Stimulated activated CD4-positive, alpha-beta T cell treated with anti-CD3 and anti-CD28 coated beads, Interleukin-12 subunit alpha, Interleukin-12 subunit beta, amount 100 ng/mL, for 24 hours (primary cell): ENCODE data around the gene PIK3R1.

ENCODE experiments used
- DNase-seq, 2 experiments: peaks; one replicate each; pipeline ENCODE4 v3.0.0-alpha.2; 2020; ENCODE audit warnings: low read depth in 2 of 2

The PIK3R1 gene

GRCh38 chr5:68252673-68253623, 37.4 kb downstream of the PIK3R1 start:
- DNase-seq = peak in 1 of 2 experiments; percentile 41

GRCh38 chr5:68253624-68254585, 38.3 kb downstream of the PIK3R1 start:
- no peak for DNase-seq

DNA sequence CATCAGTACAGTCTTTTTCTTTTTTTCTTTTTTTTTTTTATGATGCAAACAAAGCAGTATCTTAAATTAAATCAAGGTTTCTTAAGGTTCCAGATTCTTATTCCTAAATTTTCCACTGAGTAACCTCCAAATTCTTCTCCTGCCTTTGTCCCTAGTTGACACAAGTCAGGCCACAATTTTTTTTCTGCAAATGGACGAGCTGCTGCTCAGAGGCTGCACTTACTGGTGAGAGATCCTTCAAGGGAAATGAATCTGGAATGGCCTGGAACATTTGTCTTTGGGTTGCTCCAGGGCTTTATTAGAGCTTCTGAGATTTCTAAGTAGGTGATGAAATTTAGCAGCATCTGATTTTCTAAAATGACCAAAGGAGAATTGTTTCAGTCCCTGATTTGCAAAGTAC, 39.3 kb downstream of the PIK3R1 start:
- no peak for DNase-seq

- DNase-seq = no peak
Observed at GRCh38 chr5:68255305-68256120, 40.0 kb downstream of the PIK3R1 start.

DNA sequence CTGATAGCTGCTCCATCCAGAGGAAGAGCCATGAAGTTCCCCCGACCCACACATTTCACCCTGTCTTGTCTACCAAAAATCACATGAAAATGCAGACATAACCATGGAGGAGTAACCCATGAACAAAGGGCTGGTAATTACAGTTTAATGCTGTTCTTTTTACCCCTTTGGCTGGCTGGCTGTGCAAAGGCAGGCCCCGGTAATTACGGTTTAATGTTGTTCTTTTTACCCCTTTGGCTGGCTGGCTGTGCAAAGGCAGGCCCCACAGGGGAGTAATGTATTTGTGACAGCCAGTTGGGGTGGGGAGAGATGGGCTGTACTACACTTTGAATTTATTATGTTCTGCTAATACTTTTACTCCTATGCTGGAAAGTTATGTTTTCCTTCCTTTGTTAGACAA, 41.7 kb downstream of the PIK3R1 start:
- no peak for DNase-seq

DNA sequence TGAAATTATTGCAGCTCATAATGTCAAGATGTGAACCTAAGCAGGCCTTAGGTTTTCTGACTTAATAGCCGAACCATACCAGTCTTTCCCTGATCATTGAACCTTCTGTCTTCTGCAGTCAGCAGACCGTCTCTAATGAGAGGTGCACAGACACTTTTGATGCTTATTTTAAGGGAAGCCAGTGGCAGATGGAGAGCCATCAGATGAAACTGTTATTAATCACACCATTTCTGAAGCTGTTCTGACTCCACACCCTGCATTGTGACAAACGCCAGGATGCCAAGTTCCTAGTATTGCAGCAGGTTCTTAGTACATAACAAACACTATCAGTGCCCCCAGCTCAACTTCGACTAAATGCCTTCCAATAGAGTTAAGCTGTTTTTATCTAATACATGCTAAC, 43.0 kb downstream of the PIK3R1 start:
- no peak for DNase-seq

DNA sequence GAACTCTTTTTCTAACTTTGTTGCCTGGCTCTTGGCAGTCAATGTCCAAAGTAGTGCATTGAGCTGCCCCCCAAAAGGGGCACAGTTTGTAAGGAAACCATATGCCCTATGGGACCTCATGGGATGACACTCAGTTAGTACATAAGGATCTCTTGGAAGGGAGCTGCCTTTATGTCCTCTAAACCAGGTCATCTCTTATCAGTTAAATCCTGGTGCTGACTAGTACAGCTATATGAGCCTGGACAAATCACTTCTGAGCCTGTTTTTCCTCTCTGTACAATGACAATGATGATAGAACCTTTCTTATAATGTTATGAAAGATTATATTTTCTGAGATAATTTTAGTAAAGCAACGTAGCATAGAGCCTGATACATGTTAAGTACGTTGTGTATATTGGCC, 44.1 kb downstream of the PIK3R1 start:
- DNase-seq = no peak

GRCh38 chr5:68260467-68260866, 44.9 kb downstream of the PIK3R1 start:
- DNase-seq = no peak

DNA sequence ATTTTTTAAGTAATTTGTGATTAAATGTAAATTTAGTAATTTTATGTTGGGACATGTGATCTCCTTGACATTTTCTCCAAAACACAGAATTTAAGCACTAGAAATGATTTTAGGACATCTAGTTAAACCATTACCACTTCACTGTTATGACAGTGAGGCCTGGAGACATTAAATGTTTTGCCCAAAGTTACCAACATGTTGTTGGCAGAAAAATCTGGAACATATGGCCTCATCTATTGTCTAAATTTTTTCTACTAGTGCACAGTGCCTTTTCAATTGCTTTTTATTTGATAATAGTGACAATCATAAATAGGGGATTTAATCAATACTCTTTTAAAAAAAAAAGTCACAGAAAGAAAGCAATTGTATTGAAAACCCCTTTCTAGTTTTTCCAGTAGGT, 45.6 kb downstream of the PIK3R1 start:
- no peak for DNase-seq

GRCh38 chr5:68261569-68262065, 46.1 kb downstream of the PIK3R1 start:
- DNase-seq = no peak

- no peak for DNase-seq
Observed at GRCh38 chr5:68264024-68264956, 48.7 kb downstream of the PIK3R1 start.

GRCh38 chr5:68265347-68265746, 49.8 kb downstream of the PIK3R1 start:
- no peak for DNase-seq

- no peak for DNase-seq
Observed at GRCh38 chr5:68265822-68266395, 50.4 kb downstream of the PIK3R1 start.

GRCh38 chr5:68266457-68266856, 50.9 kb downstream of the PIK3R1 start:
- no peak for DNase-seq

GRCh38 chr5:68267066-68267465, 51.5 kb downstream of the PIK3R1 start:
- DNase-seq = no peak

DNA sequence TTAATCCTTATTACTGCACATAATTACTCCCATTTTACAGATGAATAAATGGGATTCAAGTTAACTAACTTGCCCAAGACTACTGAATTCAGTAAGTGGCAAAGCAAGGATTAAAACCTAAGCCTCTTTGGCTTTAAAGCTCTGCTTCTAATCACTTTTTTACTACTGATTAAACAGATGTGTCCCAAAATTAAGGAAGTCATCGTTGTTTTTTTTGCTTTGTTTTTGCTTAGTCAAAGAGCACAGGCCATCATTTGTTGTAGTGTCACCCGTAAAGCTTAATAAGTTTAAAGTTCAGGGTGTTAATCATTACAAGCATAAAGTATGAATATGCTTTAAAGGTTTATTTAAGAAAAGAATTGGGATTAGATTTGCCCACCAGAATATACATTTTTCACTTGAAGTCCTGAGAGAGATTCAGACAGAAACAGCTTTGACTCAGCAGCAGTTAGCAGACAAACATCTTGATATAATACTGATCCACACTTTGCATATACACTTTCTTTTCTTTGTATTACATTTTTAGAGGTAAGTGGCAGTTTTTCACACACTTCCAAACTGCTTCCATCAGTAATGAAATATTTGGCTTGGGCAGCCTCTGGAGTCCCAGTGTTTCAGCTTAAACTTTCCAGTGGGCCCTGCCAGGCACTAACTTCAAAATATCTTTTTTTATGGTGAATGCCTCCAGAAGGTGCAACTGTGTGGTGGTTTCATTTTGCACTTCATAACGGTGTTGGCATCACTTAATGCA, 52.7 kb downstream of the PIK3R1 start:
- no peak for DNase-seq

GRCh38 chr5:68268852-68269130, 53.2 kb downstream of the PIK3R1 start:
- DNase-seq = no peak

- no peak for DNase-seq
Observed at GRCh38 chr5:68269820-68270219, 54.3 kb downstream of the PIK3R1 start.

- DNase-seq = no peak
Observed at GRCh38 chr5:68270399-68270975, 54.9 kb downstream of the PIK3R1 start.
